HepG2 (cell line): ENCODE measurements around the gene ST6GALNAC3. TPM values are rescaled to one million over a fixed set of nuclear protein-coding genes. Genes with fewer than 3 reads are reported as not detected.

ENCODE experiments used
- ATAC-seq: fragments of 200-7000 bp; cut with Tn5 transposase; 3 replicates; pipeline ENCODE4 v1.9.1; 2020; ENCODE audit warnings: mild to moderate bottlenecking, moderate library complexity
- BruUV-seq: library from RNA; stranded (reverse); fragments of 400-500 nt; replicated peaks from 2 replicates; lab custom pipeline; 2021; lab: Mats Ljungman, UMichigan
- CTCF ChIA-PET: fragments of 300-600 bp; formaldehyde crosslinking; extraction: SDS; loops from one replicate; lab custom pipeline; 2021; ENCODE audit warnings: low total read pairs, inconsistent platforms, low intra/inter-chr PET ratio; lab: Yijun Ruan, JAX
- POLR2A ChIA-PET: fragments of 350-600 bp; sonication (Branson Sonifier 250); formaldehyde crosslinking; loops from one replicate; lab custom pipeline; 2020; ENCODE audit warnings: antibody characterized with exemption, inconsistent platforms; lab: Yijun Ruan, JAX
- DNase-seq: peaks from one replicate; pipeline ENCODE4 v3.0.0-alpha.2; 2015; ENCODE audit warnings: low spot score
- FAIRE-seq: peaks from 3 replicates; lab custom pipeline; 2011; peaks lifted over from hg19 to GRCh38; lab: Jason Lieb, UNC
- H2AFZ ChIP-seq: one replicate; pipeline ENCODE4 v1.6.1; 2011; ENCODE audit warnings: low read length, inconsistent platforms
- H3K27ac ChIP-seq: fragments of 300-600 bp; 3 replicates; pipeline ENCODE4 v1.8.0; 2011; ENCODE audit warnings: mixed run types, mild to moderate bottlenecking, mixed read lengths, low read length, inconsistent platforms; ENCODE audit not compliant: insufficient read depth; ENCODE audit errors: extremely low read length
- H3K27me3 ChIP-seq, 2 experiments: fragments of 200-600 bp in 1 of 2; 2 replicates in 1 of 2; 3 replicates in 1 of 2; pipeline versions ENCODE4 v1.6.0 to v1.8.0; 2011; ENCODE audit warnings: low read length in 2 of 2, mild to moderate bottlenecking in 2 of 2, moderate library complexity in 2 of 2, inconsistent platforms in 1 of 2; ENCODE audit not compliant: insufficient read depth in 2 of 2, control insufficient read depth in 1 of 2
- H3K36me3 ChIP-seq, 2 experiments: fragments of 200-600 bp in 1 of 2; replicated peaks in 1 of 2; 2 replicates in 1 of 2; 3 replicates in 1 of 2; pipeline versions ENCODE4 v1.5.1 to v1.8.0; 2011; ENCODE audit warnings: low read length in 2 of 2, inconsistent platforms in 1 of 2; ENCODE audit not compliant: insufficient read depth in 2 of 2, control insufficient read depth in 1 of 2
- H3K4me1 ChIP-seq: 2 replicates; pipeline ENCODE4 v1.5.1; 2012; ENCODE audit warnings: low read length, inconsistent platforms; ENCODE audit not compliant: insufficient read depth
- H3K4me2 ChIP-seq: 2 replicates; pipeline ENCODE4 v1.6.0; 2011; ENCODE audit warnings: low read depth, low read length, inconsistent platforms
- H3K4me3 ChIP-seq, 3 experiments: fragments of 200-600 bp in 1 of 3; sonication (generic), shearing (Covaris generic) in 1 of 3; replicated peaks in 1 of 3; 2 replicates each; pipeline ENCODE4 v1.5.1; 2011 to 2016; ENCODE audit warnings: low read length in 3 of 3, inconsistent platforms in 2 of 3, low read depth in 2 of 3, mild to moderate bottlenecking in 2 of 3, control low read depth in 1 of 3, mixed read lengths in 1 of 3; ENCODE audit not compliant: insufficient read depth in 1 of 3
- H3K79me2 ChIP-seq: one replicate; pipeline ENCODE4 v1.6.1; 2011; ENCODE audit warnings: low read length, inconsistent platforms; ENCODE audit not compliant: insufficient read depth
- H3K9ac ChIP-seq: 2 replicates; pipeline ENCODE4 v1.6.0; 2011; ENCODE audit warnings: mild to moderate bottlenecking, low read depth, low read length, inconsistent platforms; ENCODE audit not compliant: insufficient read depth
- H3K9me3 ChIP-seq: 2 replicates; pipeline ENCODE4 v1.5.1; 2012; ENCODE audit warnings: mild to moderate bottlenecking, low read length
- H4K20me1 ChIP-seq: 2 replicates; pipeline ENCODE4 v1.6.0; 2011; ENCODE audit warnings: inconsistent platforms, mild to moderate bottlenecking, low read length, moderate library complexity; ENCODE audit not compliant: insufficient read depth
- CBX5 ChIP-seq: sonication (generic); formaldehyde crosslinking; IDR thresholded peaks from 2 replicates; pipeline ENCODE4 v1.4.0; 2020; ENCODE audit warnings: missing genetic modification reagents, borderline replicate concordance
- GATAD2A ChIP-seq: IDR thresholded peaks from 2 replicates; pipeline ENCODE4 v1.6.1; 2016
- GTF3A ChIP-seq: sonication (generic); formaldehyde crosslinking; conservative IDR thresholded peaks from 2 replicates; pipeline ENCODE4 v1.4.0; 2020; ENCODE audit warnings: mild to moderate bottlenecking, missing genetic modification reagents
- MEIS2 ChIP-seq: sonication (generic); formaldehyde crosslinking; IDR thresholded peaks from 2 replicates; pipeline ENCODE4 v1.9.0; 2021; ENCODE audit warnings: mild to moderate bottlenecking, missing genetic modification reagents
- POLR2AphosphoS2 ChIP-seq: IDR thresholded peaks from 2 replicates; pipeline ENCODE4 v1.6.1; 2011; ENCODE audit warnings: low read depth, low read length, improper control_type of control experiment
- SNRNP70 ChIP-seq: fragments of 200-400 bp; formaldehyde crosslinking; IDR thresholded peaks from 2 replicates; pipeline ENCODE4 v1.6.1; 2017; ENCODE audit warnings: mild to moderate bottlenecking, low read depth, low read length, moderate library complexity
- TOPORS ChIP-seq: sonication (generic); formaldehyde crosslinking; IDR thresholded peaks from 2 replicates; pipeline ENCODE4 v1.8.0; 2023; ENCODE audit warnings: mild to moderate bottlenecking, missing genetic modification reagents
- ZBTB20 ChIP-seq: sonication (generic); formaldehyde crosslinking; IDR thresholded peaks from 2 replicates; pipeline ENCODE4 v1.8.1; 2023; ENCODE audit warnings: missing genetic modification reagents, low read depth, mild to moderate bottlenecking, borderline replicate concordance
- ZKSCAN8 ChIP-seq: IDR thresholded peaks from 2 replicates; pipeline ENCODE4 v1.6.1; 2016; ENCODE audit warnings: borderline replicate concordance, missing genetic modification reagents, missing compliant biosample characterization
- ZNF850 ChIP-seq: sonication (generic); formaldehyde crosslinking; conservative IDR thresholded peaks from 2 replicates; pipeline ENCODE4 v1.9.0; 2021; ENCODE audit warnings: mild to moderate bottlenecking, missing genetic modification reagents
- WGBS: methylation state at CpG from one replicate; pipeline ENCODE4 v1.1.6; 2017; ENCODE audit warnings: low lambda C conversion rate; 5-methylcytosine and 5-hydroxymethylcytosine counted together
- in situ Hi-C: cut with HindIII; loops from 2 replicates; pipeline ENCODE4 v1.10.0; 2017; ENCODE audit warnings: low pct_unique_long_range_greater_than_20kb; ENCODE audit not compliant: extremely low pct_ligation_motif_present
- intact Hi-C: fragments of 100-400 bp; cut with micrococcal nuclease; formaldehyde crosslinking; loops from one replicate; pipeline ENCODE4 v1.10.0; 2022; ENCODE audit not compliant: unreplicated experiment
- polyA plus RNA-seq, 8 experiments: library from polyadenylated mRNA; depleted of rRNA in 3 of 8; stranded (reverse) in 7 of 8; unstranded in 1 of 8; fragments of >200 nt; fragmentation: Illumina TruSeq in 4 of 8; extraction: Trizol in 4 of 8; gene quantifications; 2 replicates each; pipeline versions ENCODE4 v1.2.1 to v1.2.3, GENCODE V29; 2011 to 2016; ENCODE audit warnings: low read depth in 4 of 8, missing spikeins in 1 of 8, mixed read lengths in 1 of 8; ENCODE audit not compliant: insufficient read depth in 1 of 8
- total RNA-seq, 5 experiments: library from RNA; depleted of rRNA; stranded (reverse); fragments of >200 nt; fragmentation: Illumina TruSeq; extraction: Trizol; gene quantifications; 2 replicates each; pipeline ENCODE4 v1.2.3, GENCODE V29; 2016; ENCODE audit warnings: low read depth in 1 of 5
- TF ChIP-seq, protein P1 (sequence below): sonication (generic); formaldehyde crosslinking; IDR thresholded peaks from 2 replicates; pipeline ENCODE4 v1.8.1; 2022; ENCODE audit warnings: mild to moderate bottlenecking, missing genetic modification reagents
- TF ChIP-seq, protein P2 (sequence below): sonication (generic); formaldehyde crosslinking; IDR thresholded peaks from 2 replicates; pipeline ENCODE4 v1.4.0; 2020; ENCODE audit warnings: missing genetic modification reagents
- TF ChIP-seq, protein P3 (sequence below): IDR thresholded peaks from 2 replicates; pipeline ENCODE4 v1.6.1; 2016; ENCODE audit warnings: low read depth, control low read depth

ST6GALNAC3 gene
- total and polyA plus RNA-seq, 2 of the 13 experiments (the other 11 are each of a cell fraction or from before 2014, with no cell fraction given): not detected

DNA sequence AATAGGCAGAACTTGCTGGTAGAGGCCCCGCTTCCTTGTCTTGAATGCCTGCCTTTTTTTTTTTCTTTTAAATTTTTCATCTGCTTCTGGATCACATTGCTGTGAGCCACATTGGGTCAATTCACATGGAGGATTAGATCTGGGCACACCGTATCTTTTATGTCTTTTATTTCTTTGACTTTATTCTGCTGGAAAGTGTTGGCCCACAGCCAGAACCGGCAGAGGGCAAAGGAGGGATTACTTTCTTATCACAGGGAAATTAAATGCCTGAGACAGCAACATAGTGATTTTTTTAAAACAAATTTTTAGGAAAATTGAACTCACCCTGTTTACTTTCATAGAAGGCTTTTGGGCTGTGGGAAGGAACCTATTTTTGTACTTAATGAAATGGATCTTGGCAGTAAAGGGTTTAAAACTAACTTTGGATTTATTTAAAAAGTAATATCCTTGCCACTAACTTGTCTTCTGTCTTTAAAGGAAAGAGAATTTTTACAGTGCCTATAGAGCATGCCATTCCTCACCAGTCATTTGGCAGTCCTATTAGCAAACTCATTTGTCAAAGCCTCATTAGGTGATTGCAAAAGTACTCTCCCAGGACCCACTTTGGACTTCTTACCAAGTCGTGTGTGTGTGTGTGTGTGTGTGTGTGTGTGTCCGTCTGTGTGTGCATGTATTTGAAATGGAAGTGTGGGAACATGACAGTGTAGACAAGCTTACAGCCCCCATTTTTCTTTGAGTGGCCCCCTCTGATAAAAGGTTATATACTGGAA lies 68.4 kb downstream of the ST6GALNAC3 start:
- no peak for ATAC-seq
- Histone ChIP-seq H3K4me2 (no peak overlapping the region), H3K79me2 (no peaks in the 10 kb centered on the region), H3K9me3 (no peaks in the 10 kb centered on the region), H3K27ac (no peak overlapping the region), H4K20me1 (no peaks in the 10 kb centered on the region), H3K36me3 (no peaks in the 10 kb centered on the region), H3K4me1 (no peaks in the 10 kb centered on the region), H3K4me3 (no peak overlapping the region), H2AFZ (no peak overlapping the region), H3K9ac (no peak overlapping the region), H3K27me3 (no peaks in the 10 kb centered on the region)
- WGBS: 13% methylated on average over 5 of the region's 5 CpGs
- POLR2A ChIA-PET: no interaction called here
- no peak for FAIRE-seq
- DNase-seq: no peak
- in situ Hi-C loops (no loop called here), intact Hi-C loops (no loop called here)
- BruUV-seq: no TSS peak
- CTCF ChIA-PET: no interaction called here
- TF ChIP-seq ZNF850 (CRISPR knock-in tag) (no peak), ZBTB20 (CRISPR knock-in tag) (no peak), GTF3A (CRISPR knock-in tag) (no peak), TOPORS (CRISPR knock-in tag) (no peak), POLR2AphosphoS2 (no peak), GATAD2A (no peak), ZKSCAN8 (CRISPR knock-in tag) (no peak), MEIS2 (no peak), CBX5 (CRISPR knock-in tag) (no peak), SNRNP70 (no peak)
- TF ChIP-seq, protein P1, sequence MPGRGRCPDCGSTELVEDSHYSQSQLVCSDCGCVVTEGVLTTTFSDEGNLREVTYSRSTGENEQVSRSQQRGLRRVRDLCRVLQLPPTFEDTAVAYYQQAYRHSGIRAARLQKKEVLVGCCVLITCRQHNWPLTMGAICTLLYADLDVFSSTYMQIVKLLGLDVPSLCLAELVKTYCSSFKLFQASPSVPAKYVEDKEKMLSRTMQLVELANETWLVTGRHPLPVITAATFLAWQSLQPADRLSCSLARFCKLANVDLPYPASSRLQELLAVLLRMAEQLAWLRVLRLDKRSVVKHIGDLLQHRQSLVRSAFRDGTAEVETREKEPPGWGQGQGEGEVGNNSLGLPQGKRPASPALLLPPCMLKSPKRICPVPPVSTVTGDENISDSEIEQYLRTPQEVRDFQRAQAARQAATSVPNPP: no peak
- TF ChIP-seq, protein P2, sequence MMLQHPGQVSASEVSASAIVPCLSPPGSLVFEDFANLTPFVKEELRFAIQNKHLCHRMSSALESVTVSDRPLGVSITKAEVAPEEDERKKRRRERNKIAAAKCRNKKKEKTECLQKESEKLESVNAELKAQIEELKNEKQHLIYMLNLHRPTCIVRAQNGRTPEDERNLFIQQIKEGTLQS (CRISPR knock-in tag): no peak
- TF ChIP-seq, protein P3, sequence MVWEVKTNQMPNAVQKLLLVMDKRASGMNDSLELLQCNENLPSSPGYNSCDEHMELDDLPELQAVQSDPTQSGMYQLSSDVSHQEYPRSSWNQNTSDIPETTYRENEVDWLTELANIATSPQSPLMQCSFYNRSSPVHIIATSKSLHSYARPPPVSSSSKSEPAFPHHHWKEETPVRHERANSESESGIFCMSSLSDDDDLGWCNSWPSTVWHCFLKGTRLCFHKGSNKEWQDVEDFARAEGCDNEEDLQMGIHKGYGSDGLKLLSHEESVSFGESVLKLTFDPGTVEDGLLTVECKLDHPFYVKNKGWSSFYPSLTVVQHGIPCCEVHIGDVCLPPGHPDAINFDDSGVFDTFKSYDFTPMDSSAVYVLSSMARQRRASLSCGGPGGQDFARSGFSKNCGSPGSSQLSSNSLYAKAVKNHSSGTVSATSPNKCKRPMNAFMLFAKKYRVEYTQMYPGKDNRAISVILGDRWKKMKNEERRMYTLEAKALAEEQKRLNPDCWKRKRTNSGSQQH: no peak
